SK-N-SH treated with all-trans-retinoic acid at 6 μM for 48 hours (cell line): ENCODE data around the gene RNU2-63P.

Experiments
- ATAC-seq: fragments of 200-7000 bp; cut with Tn5 transposase; 3 replicates; pipeline ENCODE4 v1.9.1; 2020; ENCODE audit warnings: mild to moderate bottlenecking, moderate library complexity
- BACH2 ChIP-seq: fragments of 250-450 bp; sonication (Bioruptor Pico); IDR thresholded peaks from 2 replicates; pipeline ENCODE4 v1.9.0; 2021; ENCODE audit warnings: mild to moderate bottlenecking, borderline replicate concordance
- CSDC2 ChIP-seq: fragments of 250-450 bp; sonication (Bioruptor Pico); IDR thresholded peaks from 2 replicates; pipeline ENCODE4 v1.5.0; 2020; ENCODE audit warnings: mild to moderate bottlenecking, moderate library complexity
- ESRRG ChIP-seq: fragments of 250-450 bp; sonication (Bioruptor Pico); IDR thresholded peaks from 2 replicates; pipeline ENCODE4 v1.6.1; 2021; ENCODE audit warnings: mild to moderate bottlenecking
- ISL1 ChIP-seq: fragments of 250-450 bp; sonication (Bioruptor Pico); IDR thresholded peaks from 2 replicates; pipeline ENCODE4 v2.1.2; 2022; ENCODE audit warnings: mild to moderate bottlenecking, moderate library complexity
- OSR1 ChIP-seq: fragments of 250-450 bp; sonication (Bioruptor Pico); IDR thresholded peaks from 2 replicates; pipeline ENCODE4 v1.8.0; 2022; ENCODE audit warnings: moderate library complexity, mild to moderate bottlenecking, inconsistent platforms
- PPARA ChIP-seq: fragments of 250-450 bp; sonication (Bioruptor Pico); IDR thresholded peaks from 2 replicates; pipeline ENCODE4 v1.5.0; 2020; ENCODE audit warnings: mild to moderate bottlenecking, borderline replicate concordance
- SNAI2 ChIP-seq: fragments of 250-450 bp; sonication (Bioruptor Pico); IDR thresholded peaks from 2 replicates; pipeline ENCODE4 v1.5.0; 2020; ENCODE audit warnings: mild to moderate bottlenecking, moderate library complexity
- TCF4 ChIP-seq: fragments of 250-450 bp; sonication (Bioruptor Pico); IDR thresholded peaks from 2 replicates; pipeline ENCODE4 v1.8.0; 2021; ENCODE audit warnings: mild to moderate bottlenecking, moderate library complexity, borderline replicate concordance
- TOX ChIP-seq: fragments of 250-450 bp; sonication (Bioruptor Pico); IDR thresholded peaks from 2 replicates; pipeline ENCODE4 v1.8.0; 2021; ENCODE audit warnings: mild to moderate bottlenecking, moderate library complexity, borderline replicate concordance
- ZC3H10 ChIP-seq: fragments of 250-450 bp; sonication (Bioruptor Pico); IDR thresholded peaks from 2 replicates; pipeline ENCODE4 v1.5.1; 2021; ENCODE audit warnings: mild to moderate bottlenecking, moderate library complexity
- ZNF565 ChIP-seq: fragments of 450-650 bp; formaldehyde crosslinking; conservative IDR thresholded peaks from 2 replicates; pipeline ENCODE4 v1.5.0; 2020; ENCODE audit warnings: low read depth, mild to moderate bottlenecking, moderate library complexity
- ZNF8 ChIP-seq: fragments of 450-650 bp; formaldehyde crosslinking; IDR thresholded peaks from 2 replicates; pipeline ENCODE4 v1.5.0; 2020; ENCODE audit warnings: mild to moderate bottlenecking, moderate library complexity
- TF ChIP-seq, protein P1 (sequence below): fragments of 250-450 bp; sonication (Bioruptor Pico); IDR thresholded peaks from 2 replicates; pipeline ENCODE4 v1.8.0; 2020; ENCODE audit warnings: mild to moderate bottlenecking, moderate library complexity, borderline replicate concordance
- TF ChIP-seq, protein P2 (sequence below): fragments of 250-450 bp; sonication (Bioruptor Pico); IDR thresholded peaks from 2 replicates; pipeline ENCODE4 v1.5.1; 2021; ENCODE audit warnings: mild to moderate bottlenecking, moderate library complexity
- TF ChIP-seq, protein P3 (sequence below): fragments of 250-450 bp; sonication (Bioruptor Pico); IDR thresholded peaks from 2 replicates; pipeline ENCODE4 v1.5.0; 2020; ENCODE audit warnings: mild to moderate bottlenecking, moderate library complexity
- TF ChIP-seq, protein P4 (sequence below): fragments of 250-450 bp; sonication (Bioruptor Pico); IDR thresholded peaks from 2 replicates; pipeline ENCODE4 v1.5.1; 2020; ENCODE audit warnings: low read depth, mild to moderate bottlenecking, moderate library complexity

Gene RNU2-63P

GRCh38 chr2:88032070-88032702 is 15.8 kb upstream of the RNU2-63P start:
- no peak for TF ChIP-seq ZC3H10 (CRISPR knock-in tag)
- no peak for TF ChIP-seq SNAI2 (CRISPR knock-in tag)
- TF ChIP-seq, protein P1, sequence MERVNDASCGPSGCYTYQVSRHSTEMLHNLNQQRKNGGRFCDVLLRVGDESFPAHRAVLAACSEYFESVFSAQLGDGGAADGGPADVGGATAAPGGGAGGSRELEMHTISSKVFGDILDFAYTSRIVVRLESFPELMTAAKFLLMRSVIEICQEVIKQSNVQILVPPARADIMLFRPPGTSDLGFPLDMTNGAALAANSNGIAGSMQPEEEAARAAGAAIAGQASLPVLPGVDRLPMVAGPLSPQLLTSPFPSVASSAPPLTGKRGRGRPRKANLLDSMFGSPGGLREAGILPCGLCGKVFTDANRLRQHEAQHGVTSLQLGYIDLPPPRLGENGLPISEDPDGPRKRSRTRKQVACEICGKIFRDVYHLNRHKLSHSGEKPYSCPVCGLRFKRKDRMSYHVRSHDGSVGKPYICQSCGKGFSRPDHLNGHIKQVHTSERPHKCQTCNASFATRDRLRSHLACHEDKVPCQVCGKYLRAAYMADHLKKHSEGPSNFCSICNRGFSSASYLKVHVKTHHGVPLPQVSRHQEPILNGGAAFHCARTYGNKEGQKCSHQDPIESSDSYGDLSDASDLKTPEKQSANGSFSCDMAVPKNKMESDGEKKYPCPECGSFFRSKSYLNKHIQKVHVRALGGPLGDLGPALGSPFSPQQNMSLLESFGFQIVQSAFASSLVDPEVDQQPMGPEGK (CRISPR knock-in tag) = no peak
- TF ChIP-seq TCF4 (CRISPR knock-in tag) = no peak
- TF ChIP-seq, protein P2, sequence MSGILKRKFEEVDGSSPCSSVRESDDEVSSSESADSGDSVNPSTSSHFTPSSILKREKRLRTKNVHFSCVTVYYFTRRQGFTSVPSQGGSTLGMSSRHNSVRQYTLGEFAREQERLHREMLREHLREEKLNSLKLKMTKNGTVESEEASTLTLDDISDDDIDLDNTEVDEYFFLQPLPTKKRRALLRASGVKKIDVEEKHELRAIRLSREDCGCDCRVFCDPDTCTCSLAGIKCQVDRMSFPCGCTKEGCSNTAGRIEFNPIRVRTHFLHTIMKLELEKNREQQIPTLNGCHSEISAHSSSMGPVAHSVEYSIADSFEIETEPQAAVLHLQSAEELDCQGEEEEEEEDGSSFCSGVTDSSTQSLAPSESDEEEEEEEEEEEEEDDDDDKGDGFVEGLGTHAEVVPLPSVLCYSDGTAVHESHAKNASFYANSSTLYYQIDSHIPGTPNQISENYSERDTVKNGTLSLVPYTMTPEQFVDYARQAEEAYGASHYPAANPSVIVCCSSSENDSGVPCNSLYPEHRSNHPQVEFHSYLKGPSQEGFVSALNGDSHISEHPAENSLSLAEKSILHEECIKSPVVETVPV (CRISPR knock-in tag) = no peak
- TF ChIP-seq CSDC2 (CRISPR knock-in tag) = no peak
- TF ChIP-seq, protein P3, sequence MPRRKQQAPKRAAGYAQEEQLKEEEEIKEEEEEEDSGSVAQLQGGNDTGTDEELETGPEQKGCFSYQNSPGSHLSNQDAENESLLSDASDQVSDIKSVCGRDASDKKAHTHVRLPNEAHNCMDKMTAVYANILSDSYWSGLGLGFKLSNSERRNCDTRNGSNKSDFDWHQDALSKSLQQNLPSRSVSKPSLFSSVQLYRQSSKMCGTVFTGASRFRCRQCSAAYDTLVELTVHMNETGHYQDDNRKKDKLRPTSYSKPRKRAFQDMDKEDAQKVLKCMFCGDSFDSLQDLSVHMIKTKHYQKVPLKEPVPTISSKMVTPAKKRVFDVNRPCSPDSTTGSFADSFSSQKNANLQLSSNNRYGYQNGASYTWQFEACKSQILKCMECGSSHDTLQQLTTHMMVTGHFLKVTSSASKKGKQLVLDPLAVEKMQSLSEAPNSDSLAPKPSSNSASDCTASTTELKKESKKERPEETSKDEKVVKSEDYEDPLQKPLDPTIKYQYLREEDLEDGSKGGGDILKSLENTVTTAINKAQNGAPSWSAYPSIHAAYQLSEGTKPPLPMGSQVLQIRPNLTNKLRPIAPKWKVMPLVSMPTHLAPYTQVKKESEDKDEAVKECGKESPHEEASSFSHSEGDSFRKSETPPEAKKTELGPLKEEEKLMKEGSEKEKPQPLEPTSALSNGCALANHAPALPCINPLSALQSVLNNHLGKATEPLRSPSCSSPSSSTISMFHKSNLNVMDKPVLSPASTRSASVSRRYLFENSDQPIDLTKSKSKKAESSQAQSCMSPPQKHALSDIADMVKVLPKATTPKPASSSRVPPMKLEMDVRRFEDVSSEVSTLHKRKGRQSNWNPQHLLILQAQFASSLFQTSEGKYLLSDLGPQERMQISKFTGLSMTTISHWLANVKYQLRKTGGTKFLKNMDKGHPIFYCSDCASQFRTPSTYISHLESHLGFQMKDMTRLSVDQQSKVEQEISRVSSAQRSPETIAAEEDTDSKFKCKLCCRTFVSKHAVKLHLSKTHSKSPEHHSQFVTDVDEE = no peak
- TF ChIP-seq PPARA (CRISPR knock-in tag) = no peak
- no peak for TF ChIP-seq BACH2 (CRISPR knock-in tag)
- ATAC-seq = no peak

DNA sequence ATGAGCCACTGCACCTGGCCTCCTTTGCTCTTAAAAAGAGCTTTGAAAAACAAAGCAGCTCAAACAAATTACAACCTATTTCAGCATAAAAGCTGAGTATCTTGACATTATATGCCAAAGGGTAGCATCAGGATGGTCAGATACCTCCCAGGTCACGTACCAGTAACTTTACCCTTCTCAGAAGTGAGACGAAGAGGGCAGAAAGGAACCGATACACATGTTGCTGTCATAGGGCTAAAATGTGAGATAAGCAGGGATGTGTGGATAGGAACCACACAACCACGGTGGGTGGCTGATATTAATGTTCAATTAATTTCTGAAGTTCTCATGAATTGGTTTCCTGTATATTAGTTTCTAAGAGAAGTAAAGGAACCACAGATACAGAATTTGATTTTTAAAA is 12.6 kb upstream of the RNU2-63P start:
- no peak for ATAC-seq
- TF ChIP-seq, protein P4, sequence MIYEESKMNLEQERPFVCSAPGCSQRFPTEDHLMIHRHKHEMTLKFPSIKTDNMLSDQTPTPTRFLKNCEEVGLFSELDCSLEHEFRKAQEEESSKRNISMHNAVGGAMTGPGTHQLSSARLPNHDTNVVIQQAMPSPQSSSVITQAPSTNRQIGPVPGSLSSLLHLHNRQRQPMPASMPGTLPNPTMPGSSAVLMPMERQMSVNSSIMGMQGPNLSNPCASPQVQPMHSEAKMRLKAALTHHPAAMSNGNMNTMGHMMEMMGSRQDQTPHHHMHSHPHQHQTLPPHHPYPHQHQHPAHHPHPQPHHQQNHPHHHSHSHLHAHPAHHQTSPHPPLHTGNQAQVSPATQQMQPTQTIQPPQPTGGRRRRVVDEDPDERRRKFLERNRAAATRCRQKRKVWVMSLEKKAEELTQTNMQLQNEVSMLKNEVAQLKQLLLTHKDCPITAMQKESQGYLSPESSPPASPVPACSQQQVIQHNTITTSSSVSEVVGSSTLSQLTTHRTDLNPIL (CRISPR knock-in tag) = no peak
- TF ChIP-seq OSR1 (CRISPR knock-in tag) = no peak
- TF ChIP-seq ISL1 (CRISPR knock-in tag) = no peak
- TF ChIP-seq, protein P1 (CRISPR knock-in tag) = no peak
- TF ChIP-seq ZNF565 (CRISPR knock-in tag) = no peak
- TF ChIP-seq, all 23 proteins: peak for 0

- ATAC-seq = no peak
- TF ChIP-seq ZC3H10 (CRISPR knock-in tag) = no peak
- no peak for TF ChIP-seq TOX (CRISPR knock-in tag)
- TF ChIP-seq, protein P4 (CRISPR knock-in tag) = no peak
- no peak for TF ChIP-seq PPARA (CRISPR knock-in tag)
- TF ChIP-seq ZNF8 (CRISPR knock-in tag) = no peak
- TF ChIP-seq, protein P1 (CRISPR knock-in tag) = no peak
- TF ChIP-seq ESRRG (CRISPR knock-in tag) = no peak
These were observed 11.5 kb upstream of the RNU2-63P start for GRCh38 chr2:88027697-88028389.
